Panc1 (cell line): ENCODE results near the gene GOLGA8H. TPM values are rescaled to one million over a fixed set of nuclear protein-coding genes. Genes with fewer than 3 reads are reported as not detected.
A peak's percentile ranks its signal among the peaks of the same experiment; 100 is the strongest.
"Not testable (repeated sequence)": the region's sequence is repeated elsewhere in the genome, so short reads cannot be mapped to it uniquely, and the experiment has no call there.

Source experiments
- ATAC-seq: fragments of 200-7000 bp; cut with Tn5 transposase; 2 replicates; pipeline ENCODE4 v1.9.1; 2020; ENCODE audit warnings: mild to moderate bottlenecking, moderate library complexity
- Bru-seq: library from RNA; stranded (reverse); fragments of 400-500 nt; gene quantifications from one replicate; lab custom pipeline; 2021; lab: Mats Ljungman, UMichigan
- BruChase-seq, 2 experiments: library from RNA; stranded (reverse); fragments of 400-500 nt; gene quantifications; one replicate each; lab custom pipeline; 2021; lab: Mats Ljungman, UMichigan
- BruUV-seq: library from RNA; stranded (reverse); fragments of 400-500 nt; replicated peaks from 2 replicates; lab custom pipeline; 2021; lab: Mats Ljungman, UMichigan
- CTCF ChIA-PET: fragments of 300-600 bp; sonication (Branson Sonifier 250); formaldehyde crosslinking; loops from one replicate; lab custom pipeline; 2022; ENCODE audit warnings: antibody characterized with exemption; lab: Charles Lee
- POLR2A ChIA-PET: fragments of 300-600 bp; sonication (Branson Sonifier 250); formaldehyde crosslinking; loops from one replicate; lab custom pipeline; 2022; ENCODE audit warnings: antibody characterized with exemption; lab: Charles Lee
- DNase-seq: peaks from one replicate; pipeline ENCODE4 v3.0.0-alpha.2; 2010; ENCODE audit warnings: low read depth, low spot score
- H3K27ac ChIP-seq: 2 replicates; pipeline ENCODE4 v1.5.1; 2011; ENCODE audit warnings: mild to moderate bottlenecking, low read length, inconsistent platforms
- H3K27me3 ChIP-seq: fragments of 200-500 bp; sonication (Bioruptor generic); 2 replicates; pipeline ENCODE4 v1.6.0; 2014; ENCODE audit warnings: low read length, inconsistent platforms; ENCODE audit not compliant: control insufficient read depth, insufficient read depth
- H3K36me3 ChIP-seq: fragments of 200-500 bp; sonication (Bioruptor generic); 2 replicates; pipeline ENCODE4 v1.5.1; 2014; ENCODE audit warnings: inconsistent platforms, mild to moderate bottlenecking, low read length, moderate library complexity; ENCODE audit not compliant: control insufficient read depth, insufficient read depth
- H3K4me1 ChIP-seq: 2 replicates; pipeline ENCODE4 v1.5.1; 2011; ENCODE audit warnings: inconsistent platforms, mild to moderate bottlenecking, low read length, moderate library complexity; ENCODE audit not compliant: control insufficient read depth, insufficient read depth
- H3K4me3 ChIP-seq, 2 experiments: 2 replicates each; pipeline ENCODE4 v1.5.1; 2011 to 2012; ENCODE audit warnings: low read depth in 2 of 2, low read length in 2 of 2, mild to moderate bottlenecking in 2 of 2, inconsistent platforms in 1 of 2, moderate library complexity in 1 of 2
- H3K9me3 ChIP-seq: fragments of 200-500 bp; sonication (Bioruptor generic); 2 replicates; pipeline ENCODE4 v1.5.1; 2014; ENCODE audit warnings: low read depth, mild to moderate bottlenecking, inconsistent platforms, low read length, moderate library complexity; ENCODE audit not compliant: control insufficient read depth, insufficient read depth
- in situ Hi-C: cut with HindIII; loops from 2 replicates; pipeline ENCODE4 v1.10.0; 2016; ENCODE audit warnings: low sequenced_read_pairs, low pct_unique_long_range_greater_than_20kb
- intact Hi-C: fragments of 100-400 bp; cut with micrococcal nuclease; formaldehyde crosslinking; loops from one replicate; pipeline ENCODE4 v1.10.0; 2022; ENCODE audit not compliant: unreplicated experiment
- long read RNA-seq: library from polyadenylated mRNA; unstranded; transcript quantifications from one replicate; pipeline ENCODE4 v2.0.0, GENCODE V29; 2021; ENCODE audit not compliant: unreplicated experiment
- polyA plus RNA-seq: library from polyadenylated mRNA; unstranded; fragments of >200 nt; gene quantifications from one replicate; pipeline ENCODE4 v1.2.1, GENCODE V29; 2012; ENCODE audit warnings: missing spikeins; ENCODE audit not compliant: insufficient read length
- total RNA-seq: library from RNA; stranded (reverse); gene quantifications from one replicate; pipeline ENCODE4 v1.2.1, GENCODE V29; 2021; ENCODE audit not compliant: unreplicated experiment
- TF ChIP-seq, protein P1 (sequence below): fragments of 450-650 bp; IDR thresholded peaks from 2 replicates; pipeline ENCODE4 v1.5.1; 2017; ENCODE audit warnings: mild to moderate bottlenecking

GOLGA8H gene
- total RNA-seq (1.5 TPM), Bru-seq, nascent RNA (percentile 46 among the genes with signal in this experiment), BruChase-seq, experiment 1, labeled RNA remaining after a 2-hour chase (percentile 56 among the genes with signal in this experiment), BruChase-seq, experiment 2, labeled RNA remaining after a 6-hour chase (percentile 49 among the genes with signal in this experiment)
- 1.3 TPM for polyA plus RNA-seq
- long read RNA-seq = 0 reads

DNA sequence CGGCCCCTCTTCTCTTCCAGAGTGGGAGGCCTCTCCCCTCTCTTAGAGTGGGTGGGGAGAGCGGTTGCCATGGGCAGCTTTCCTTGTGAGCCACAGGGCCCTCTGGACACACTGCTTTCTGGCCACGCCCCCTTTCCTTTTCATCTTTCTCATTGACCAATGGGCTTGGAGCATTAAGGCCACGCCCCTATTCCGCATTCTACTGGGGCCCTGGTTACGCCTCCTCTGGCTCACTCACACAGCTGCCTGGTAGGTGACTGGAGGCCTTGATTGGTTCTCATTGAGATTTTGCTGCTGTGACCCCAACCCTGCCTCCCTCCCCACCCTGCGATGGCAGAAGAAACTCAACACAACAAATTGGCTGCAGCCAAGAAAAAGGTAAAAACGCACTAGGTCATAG, at the start of gene GOLGA8H:
Gene GOLGA8H, plus strand, starts transcription at position 233 of the 400 bp plus-strand sequence. Its CDS starts 98 bp downstream, at position 331.
- in situ Hi-C loops, BruUV-seq, intact Hi-C loops, ATAC-seq, H3K27me3 ChIP-seq, DNase-seq, H3K4me3 ChIP-seq, POLR2A ChIA-PET, H3K4me1 ChIP-seq, H3K36me3 ChIP-seq, H3K9me3 ChIP-seq, H3K27ac ChIP-seq, CTCF ChIA-PET: not testable (repeated sequence)

DNA sequence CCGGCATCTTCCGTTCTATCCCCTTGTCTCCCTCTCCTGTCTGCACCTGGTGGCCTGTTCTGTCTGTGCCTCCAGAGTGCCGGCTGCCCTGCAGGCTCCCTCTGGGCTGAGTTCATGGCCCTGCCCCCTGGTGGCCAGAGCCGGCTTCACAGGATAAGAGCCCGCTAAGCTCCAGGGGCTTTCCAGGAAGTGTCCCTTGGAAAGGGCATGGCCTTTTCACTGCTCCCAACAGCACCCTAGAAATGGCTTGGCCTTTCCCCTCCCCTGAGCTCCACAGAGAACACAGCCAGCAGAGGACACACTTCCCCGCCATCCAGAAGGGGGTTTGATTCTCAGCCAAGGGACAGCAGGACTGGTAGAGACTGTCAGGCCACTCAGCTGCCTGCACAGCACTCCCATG, 36.9 kb upstream of the GOLGA8H start:
- POLR2A ChIA-PET, intact Hi-C loops, in situ Hi-C loops, H3K36me3 ChIP-seq, BruUV-seq, CTCF ChIA-PET, DNase-seq, H3K9me3 ChIP-seq, H3K27me3 ChIP-seq, H3K4me1 ChIP-seq, H3K4me3 ChIP-seq, H3K27ac ChIP-seq: not testable (repeated sequence)
- TF ChIP-seq, protein P1, sequence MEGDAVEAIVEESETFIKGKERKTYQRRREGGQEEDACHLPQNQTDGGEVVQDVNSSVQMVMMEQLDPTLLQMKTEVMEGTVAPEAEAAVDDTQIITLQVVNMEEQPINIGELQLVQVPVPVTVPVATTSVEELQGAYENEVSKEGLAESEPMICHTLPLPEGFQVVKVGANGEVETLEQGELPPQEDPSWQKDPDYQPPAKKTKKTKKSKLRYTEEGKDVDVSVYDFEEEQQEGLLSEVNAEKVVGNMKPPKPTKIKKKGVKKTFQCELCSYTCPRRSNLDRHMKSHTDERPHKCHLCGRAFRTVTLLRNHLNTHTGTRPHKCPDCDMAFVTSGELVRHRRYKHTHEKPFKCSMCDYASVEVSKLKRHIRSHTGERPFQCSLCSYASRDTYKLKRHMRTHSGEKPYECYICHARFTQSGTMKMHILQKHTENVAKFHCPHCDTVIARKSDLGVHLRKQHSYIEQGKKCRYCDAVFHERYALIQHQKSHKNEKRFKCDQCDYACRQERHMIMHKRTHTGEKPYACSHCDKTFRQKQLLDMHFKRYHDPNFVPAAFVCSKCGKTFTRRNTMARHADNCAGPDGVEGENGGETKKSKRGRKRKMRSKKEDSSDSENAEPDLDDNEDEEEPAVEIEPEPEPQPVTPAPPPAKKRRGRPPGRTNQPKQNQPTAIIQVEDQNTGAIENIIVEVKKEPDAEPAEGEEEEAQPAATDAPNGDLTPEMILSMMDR = peak; percentile 29
- peak; percentile 92 for ATAC-seq

- H3K27me3 ChIP-seq, intact Hi-C loops, POLR2A ChIA-PET, CTCF ChIA-PET, H3K27ac ChIP-seq, in situ Hi-C loops, H3K4me1 ChIP-seq, H3K9me3 ChIP-seq, DNase-seq, H3K36me3 ChIP-seq: not testable (repeated sequence)
- BruUV-seq = TSS peak; percentile 94
- peak; percentile 90 for ATAC-seq
- peak overlapping the region; percentile 18 to 29; a peak in 2 of 4 replicates for H3K4me3 ChIP-seq
Observed at GRCh38 chr15:30573012-30573491, 30.8 kb upstream of the GOLGA8H start.

GRCh38 chr15:30579394-30579970, 24.3 kb upstream of the GOLGA8H start:
- H3K27ac ChIP-seq, intact Hi-C loops, H3K4me3 ChIP-seq, POLR2A ChIA-PET, H3K4me1 ChIP-seq, CTCF ChIA-PET, H3K36me3 ChIP-seq, DNase-seq, H3K27me3 ChIP-seq, BruUV-seq, H3K9me3 ChIP-seq, in situ Hi-C loops: not testable (repeated sequence)
- peak; percentile 63; the same call in 1 of the 2 replicates for ATAC-seq

GRCh38 chr15:30580716-30581115, 23.1 kb upstream of the GOLGA8H start:
- intact Hi-C loops, H3K36me3 ChIP-seq, in situ Hi-C loops, H3K4me3 ChIP-seq, CTCF ChIA-PET, H3K9me3 ChIP-seq, H3K27ac ChIP-seq, POLR2A ChIA-PET, DNase-seq, H3K4me1 ChIP-seq, BruUV-seq, H3K27me3 ChIP-seq, ATAC-seq: not testable (repeated sequence)

DNA sequence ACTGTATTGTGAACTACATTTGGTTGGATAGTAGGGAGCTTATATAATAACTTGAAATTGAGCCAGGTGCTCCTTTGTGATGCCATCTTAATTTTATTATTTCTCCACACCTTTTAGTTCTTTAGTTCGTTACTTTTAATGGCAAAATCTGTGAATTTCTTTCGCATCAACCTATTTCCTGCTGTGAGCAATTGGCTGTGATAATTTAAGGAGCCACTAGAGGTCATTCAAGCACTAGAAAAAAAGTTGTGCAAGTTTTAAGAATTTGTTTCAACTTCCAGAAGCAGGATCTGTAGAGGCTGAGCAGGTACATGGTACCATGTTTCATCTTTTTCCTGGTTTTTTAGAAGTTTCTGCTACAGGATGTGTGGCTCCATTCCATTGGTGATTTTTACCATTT, 4.9 kb upstream of the GOLGA8H start:
- H3K27me3 ChIP-seq, H3K4me1 ChIP-seq, ATAC-seq, BruUV-seq, H3K4me3 ChIP-seq, intact Hi-C loops, in situ Hi-C loops, H3K36me3 ChIP-seq, DNase-seq, H3K27ac ChIP-seq, POLR2A ChIA-PET, CTCF ChIA-PET, H3K9me3 ChIP-seq: not testable (repeated sequence)
